Thoracic aorta (tissue), 2 donors: ENCODE results near the gene EXOC3L4. TPM values are rescaled to one million over a fixed set of nuclear protein-coding genes. Genes with fewer than 3 reads are reported as not detected.

Source experiments
- ATAC-seq: fragments of 150-250 bp; one replicate; pipeline ENCODE4 v1.8.0; 2017; ENCODE audit warnings: low read depth; ENCODE audit not compliant: insufficient number of reproducible peaks, low FRiP score
- DNase-seq: peaks from one replicate; pipeline ENCODE4 v3.0.0-alpha.2; 2020; ENCODE audit warnings: low spot score
- H3K27ac ChIP-seq, 2 donors: fragments of 200-600 bp; sonication (generic); 1 replicate in 1 of 2; 2 replicates in 1 of 2; pipeline ENCODE4 v1.5.1; 2016; ENCODE audit warnings: mild to moderate bottlenecking in 2 of 2, moderate library complexity in 2 of 2
- H3K27me3 ChIP-seq: fragments of 200-600 bp; sonication (generic); replicated peaks from 2 replicates; pipeline ENCODE4 v1.6.0; 2016; ENCODE audit warnings: mild to moderate bottlenecking; ENCODE audit not compliant: insufficient read depth
- H3K36me3 ChIP-seq: fragments of 200-600 bp; sonication (generic); one replicate; pipeline ENCODE4 v1.5.1; 2016
- H3K4me1 ChIP-seq, 2 donors: fragments of 200-600 bp; sonication (generic); 1 replicate in 1 of 2; 2 replicates in 1 of 2; pipeline versions ENCODE4 v1.5.1 to v1.6.0; 2016; ENCODE audit warnings: low read depth in 2 of 2, mild to moderate bottlenecking in 1 of 2; ENCODE audit not compliant: control insufficient read depth in 1 of 2
- H3K4me3 ChIP-seq: fragments of 200-600 bp; sonication (generic); 2 replicates; pipeline ENCODE4 v1.5.1; 2016; ENCODE audit warnings: mild to moderate bottlenecking
- H3K9me3 ChIP-seq: fragments of 200-600 bp; sonication (generic); 2 replicates; pipeline ENCODE4 v1.5.1; 2016
- total RNA-seq, 2 donors: library from RNA; depleted of rRNA; stranded (reverse); fragments of >200 nt; gene quantifications; one replicate each; pipeline versions ENCODE4 v1.1.0 to v1.2.3, GENCODE V29; 2016
- TF ChIP-seq, protein P1 (sequence below): fragments of 200-600 bp; sonication (generic); IDR thresholded peaks from one replicate; pipeline ENCODE4 v1.5.1; 2019; ENCODE audit warnings: antibody characterized with exemption

Gene EXOC3L4
- total RNA-seq, 2 donors from 2014 or later, result not detected

DNA sequence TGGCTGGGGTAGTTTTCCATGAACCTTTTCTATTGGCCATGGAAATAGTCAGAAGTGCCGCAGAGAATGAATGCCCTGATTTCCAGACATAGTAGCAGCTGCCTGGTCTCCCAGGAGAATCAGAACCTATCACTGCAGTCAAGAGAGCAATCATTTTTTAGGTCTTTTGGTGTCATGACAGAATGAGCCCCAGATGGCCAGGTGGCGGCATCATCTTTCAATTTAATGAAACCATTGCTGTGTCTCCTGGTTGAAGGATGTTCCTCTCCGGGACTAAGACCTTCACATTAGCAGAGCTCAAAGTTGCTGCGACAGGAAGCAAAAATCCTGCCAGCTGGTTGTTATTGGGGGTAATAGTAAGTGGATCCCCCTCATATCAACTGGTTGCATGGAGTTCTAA is 47.5 kb downstream of the EXOC3L4 start:
- H3K27me3 ChIP-seq, result no peaks in the 10 kb centered on the region

DNA sequence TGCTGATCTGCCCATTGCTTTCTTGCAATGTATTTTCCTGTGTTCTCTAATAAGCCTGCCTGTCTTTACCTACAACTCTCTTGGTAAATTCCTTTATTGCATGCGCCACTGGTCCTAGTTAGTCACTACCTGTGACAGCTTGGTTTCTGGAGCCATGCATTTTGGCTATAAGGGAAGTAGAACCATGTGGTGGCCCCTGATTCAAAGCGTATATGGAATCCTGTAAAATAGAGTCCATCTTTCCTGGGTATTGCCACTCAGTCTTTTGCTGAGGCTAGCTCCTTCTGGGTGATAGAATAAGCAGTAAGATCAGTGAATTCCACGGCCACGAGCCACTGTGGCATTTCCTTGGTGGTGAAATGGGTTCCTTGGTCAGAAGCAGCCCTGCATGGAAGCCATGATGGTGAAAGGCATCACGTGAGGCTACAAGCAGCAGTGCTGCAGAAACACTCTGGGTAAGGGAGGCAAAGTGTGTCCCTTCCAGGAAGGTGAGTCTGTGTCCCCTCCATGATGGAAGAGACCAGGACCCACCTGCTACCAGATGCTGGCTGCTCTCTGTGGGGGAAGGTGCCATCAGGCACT is 48.3 kb downstream of the EXOC3L4 start:
- no peaks in the 10 kb centered on the region for H3K27me3 ChIP-seq
- no peak for ATAC-seq

More for the DNA sequence above, 47.5 kb downstream of the EXOC3L4 start:
- Histone ChIP-seq H3K36me3 (no peaks in the 10 kb centered on the region), H3K4me3 (no peak overlapping the region), H3K4me1 (peaks cover 6 to 14% of the 10 kb centered on the region in 2 donors), H3K27ac (no peak overlapping the region), H3K9me3 (no peaks in the 10 kb centered on the region)
- DNase-seq (no peak), ATAC-seq (no peak)
- TF ChIP-seq, protein P1, sequence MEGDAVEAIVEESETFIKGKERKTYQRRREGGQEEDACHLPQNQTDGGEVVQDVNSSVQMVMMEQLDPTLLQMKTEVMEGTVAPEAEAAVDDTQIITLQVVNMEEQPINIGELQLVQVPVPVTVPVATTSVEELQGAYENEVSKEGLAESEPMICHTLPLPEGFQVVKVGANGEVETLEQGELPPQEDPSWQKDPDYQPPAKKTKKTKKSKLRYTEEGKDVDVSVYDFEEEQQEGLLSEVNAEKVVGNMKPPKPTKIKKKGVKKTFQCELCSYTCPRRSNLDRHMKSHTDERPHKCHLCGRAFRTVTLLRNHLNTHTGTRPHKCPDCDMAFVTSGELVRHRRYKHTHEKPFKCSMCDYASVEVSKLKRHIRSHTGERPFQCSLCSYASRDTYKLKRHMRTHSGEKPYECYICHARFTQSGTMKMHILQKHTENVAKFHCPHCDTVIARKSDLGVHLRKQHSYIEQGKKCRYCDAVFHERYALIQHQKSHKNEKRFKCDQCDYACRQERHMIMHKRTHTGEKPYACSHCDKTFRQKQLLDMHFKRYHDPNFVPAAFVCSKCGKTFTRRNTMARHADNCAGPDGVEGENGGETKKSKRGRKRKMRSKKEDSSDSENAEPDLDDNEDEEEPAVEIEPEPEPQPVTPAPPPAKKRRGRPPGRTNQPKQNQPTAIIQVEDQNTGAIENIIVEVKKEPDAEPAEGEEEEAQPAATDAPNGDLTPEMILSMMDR, result no peak

DNA sequence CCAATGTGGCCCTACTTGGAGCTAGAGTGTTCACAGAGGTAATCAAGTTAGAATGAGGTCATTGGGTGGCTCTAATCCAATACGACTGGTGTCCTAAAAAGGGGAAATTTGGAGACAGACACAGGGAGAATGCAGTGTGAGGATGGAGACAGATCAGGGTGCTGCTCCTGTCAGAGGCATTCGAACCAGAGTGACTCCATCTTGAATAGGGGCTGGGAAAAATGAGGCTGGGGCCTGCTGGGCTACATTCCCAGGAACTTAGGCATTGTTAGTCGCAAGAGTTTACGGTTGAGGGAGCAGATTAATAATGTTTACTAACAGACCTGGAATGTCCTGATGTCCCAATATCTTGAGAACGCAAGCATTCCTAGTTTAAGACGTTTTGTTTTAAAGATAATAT is 49.0 kb downstream of the EXOC3L4 start:
- TF ChIP-seq, protein P1, result no peak
- DNase-seq (no peak), ATAC-seq (no peak)
- Histone ChIP-seq H3K27me3 (no peaks in the 10 kb centered on the region), H3K9me3 (no peaks in the 10 kb centered on the region), H3K4me3 (no peak overlapping the region), H3K4me1 (peaks cover 3 to 9% of the 10 kb centered on the region in 2 donors), H3K27ac (no peak overlapping the region), H3K36me3 (no peaks in the 10 kb centered on the region)

More for the DNA sequence above, 48.3 kb downstream of the EXOC3L4 start:
- H3K36me3 ChIP-seq, result no peaks in the 10 kb centered on the region
- no peak for DNase-seq
- TF ChIP-seq, protein P1, result no peak
- no peak overlapping the region for H3K4me3 ChIP-seq
- no peaks in the 10 kb centered on the region for H3K9me3 ChIP-seq
- H3K4me1 ChIP-seq, result peaks cover 6 to 14% of the 10 kb centered on the region in 2 donors
- no peak overlapping the region for H3K27ac ChIP-seq

DNA sequence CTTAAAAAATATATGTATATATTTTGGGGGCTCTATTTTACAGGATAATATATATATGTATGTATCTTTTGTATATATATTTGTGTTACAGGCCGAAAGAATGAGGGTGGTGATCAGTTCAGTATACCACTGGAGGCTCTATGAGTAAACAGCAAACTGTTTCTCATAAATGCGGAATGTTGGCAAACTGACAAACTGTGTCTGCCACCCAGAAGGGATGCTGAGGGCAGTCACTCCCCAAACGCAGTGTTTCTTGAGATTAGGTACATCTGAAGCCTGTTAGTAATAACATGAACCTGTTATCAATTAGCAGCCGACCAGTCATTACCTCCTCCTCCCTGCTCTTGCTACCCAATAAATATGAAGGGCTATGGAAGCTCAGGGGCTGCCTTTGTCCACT is 49.6 kb downstream of the EXOC3L4 start:
- H3K4me3 ChIP-seq, result no peak overlapping the region
- H3K27me3 ChIP-seq, result no peaks in the 10 kb centered on the region
- TF ChIP-seq, protein P1, result no peak
- peaks cover 0 to 3% of the 10 kb centered on the region in 2 donors for H3K4me1 ChIP-seq
- H3K9me3 ChIP-seq, result no peaks in the 10 kb centered on the region
- ATAC-seq (no peak), DNase-seq (no peak)
- no peak overlapping the region for H3K27ac ChIP-seq
- H3K36me3 ChIP-seq, result no peaks in the 10 kb centered on the region

DNA sequence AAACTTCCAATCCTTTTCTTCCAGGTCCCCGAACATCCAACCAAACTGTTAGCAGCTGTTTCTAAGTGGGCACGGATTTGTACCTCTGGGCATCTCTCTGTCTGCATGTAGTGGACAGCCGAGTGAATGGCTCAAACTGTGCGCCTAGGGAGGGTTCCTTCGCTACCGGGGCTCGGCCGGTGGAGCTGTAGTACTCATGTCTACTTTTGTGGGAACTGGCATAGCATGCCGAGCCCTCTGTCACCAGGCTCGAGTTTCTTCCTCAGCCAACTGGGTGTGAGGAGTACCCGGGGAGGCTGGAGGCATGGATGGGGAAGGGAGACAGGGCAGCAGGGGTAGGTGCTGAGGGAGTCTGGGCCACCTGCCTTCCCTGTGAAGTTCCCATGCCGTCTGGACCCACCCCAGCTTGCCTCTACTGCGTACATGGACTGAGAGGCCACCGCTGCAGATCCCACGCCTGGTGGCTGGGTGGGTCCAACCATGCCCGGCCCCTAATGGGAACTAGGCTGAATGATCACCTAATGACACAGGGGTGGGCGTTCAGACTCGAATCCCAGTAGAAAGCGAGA is 51.7 kb downstream of the EXOC3L4 start:
- Histone ChIP-seq H3K27ac (no peak overlapping the region), H3K9me3 (no peaks in the 10 kb centered on the region), H3K4me3 (no peak overlapping the region), H3K4me1 (no peaks in the 10 kb centered on the region), H3K27me3 (no peaks in the 10 kb centered on the region), H3K36me3 (no peaks in the 10 kb centered on the region)
- no peak for ATAC-seq
- TF ChIP-seq, protein P1, result no peak
- no peak for DNase-seq
